B cell (primary cell): ENCODE results near the gene SP3.

Experiments
- EZH2 ChIP-seq: IDR thresholded peaks from 2 replicates; pipeline ENCODE4 v1.6.1; 2012; ENCODE audit warnings: borderline replicate concordance, low read depth, mild to moderate bottlenecking, moderate library complexity, low read length; ENCODE audit not compliant: insufficient read depth, poor library complexity, severe bottlenecking
- TF ChIP-seq, protein P1 (sequence below): fragments of 200-600 bp; IDR thresholded peaks from one replicate; pipeline ENCODE4 v1.8.0; 2022; ENCODE audit warnings: antibody characterized with exemption, mild to moderate bottlenecking

DNA sequence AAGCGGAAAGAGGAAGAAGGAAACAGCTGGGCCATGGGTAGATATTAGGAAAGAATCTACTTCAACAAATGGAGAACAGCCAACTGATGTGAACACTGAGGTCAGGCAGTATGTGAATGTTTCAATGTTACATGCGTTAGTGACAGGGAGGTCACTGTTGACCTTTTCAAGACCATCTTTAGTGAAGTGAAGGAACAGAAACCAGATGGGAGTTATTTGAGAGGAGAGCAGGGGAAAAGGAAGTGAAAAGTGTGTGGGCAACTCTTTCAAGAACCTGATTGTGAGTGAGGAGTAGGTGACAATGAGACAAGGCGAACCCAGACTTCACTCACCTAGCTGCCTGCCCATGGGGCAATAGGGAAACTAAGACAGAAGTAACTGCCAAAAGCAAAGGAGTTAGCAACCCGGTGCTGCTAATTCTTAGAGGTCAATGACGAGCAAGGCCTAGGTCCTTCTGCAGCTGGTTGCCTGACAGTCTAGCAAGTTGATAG lies 67.0 kb downstream of the SP3 start:
- TF ChIP-seq, protein P1, sequence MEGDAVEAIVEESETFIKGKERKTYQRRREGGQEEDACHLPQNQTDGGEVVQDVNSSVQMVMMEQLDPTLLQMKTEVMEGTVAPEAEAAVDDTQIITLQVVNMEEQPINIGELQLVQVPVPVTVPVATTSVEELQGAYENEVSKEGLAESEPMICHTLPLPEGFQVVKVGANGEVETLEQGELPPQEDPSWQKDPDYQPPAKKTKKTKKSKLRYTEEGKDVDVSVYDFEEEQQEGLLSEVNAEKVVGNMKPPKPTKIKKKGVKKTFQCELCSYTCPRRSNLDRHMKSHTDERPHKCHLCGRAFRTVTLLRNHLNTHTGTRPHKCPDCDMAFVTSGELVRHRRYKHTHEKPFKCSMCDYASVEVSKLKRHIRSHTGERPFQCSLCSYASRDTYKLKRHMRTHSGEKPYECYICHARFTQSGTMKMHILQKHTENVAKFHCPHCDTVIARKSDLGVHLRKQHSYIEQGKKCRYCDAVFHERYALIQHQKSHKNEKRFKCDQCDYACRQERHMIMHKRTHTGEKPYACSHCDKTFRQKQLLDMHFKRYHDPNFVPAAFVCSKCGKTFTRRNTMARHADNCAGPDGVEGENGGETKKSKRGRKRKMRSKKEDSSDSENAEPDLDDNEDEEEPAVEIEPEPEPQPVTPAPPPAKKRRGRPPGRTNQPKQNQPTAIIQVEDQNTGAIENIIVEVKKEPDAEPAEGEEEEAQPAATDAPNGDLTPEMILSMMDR = no peak
- no peak for TF ChIP-seq EZH2
